ENCODE data around the gene ATF6B.

GRCh38 chr6:32175711-32176475, 47.8 kb upstream of the ATF6B start, which contains the start of gene AGPAT1:
- TF ChIP-seq, protein P1, sequence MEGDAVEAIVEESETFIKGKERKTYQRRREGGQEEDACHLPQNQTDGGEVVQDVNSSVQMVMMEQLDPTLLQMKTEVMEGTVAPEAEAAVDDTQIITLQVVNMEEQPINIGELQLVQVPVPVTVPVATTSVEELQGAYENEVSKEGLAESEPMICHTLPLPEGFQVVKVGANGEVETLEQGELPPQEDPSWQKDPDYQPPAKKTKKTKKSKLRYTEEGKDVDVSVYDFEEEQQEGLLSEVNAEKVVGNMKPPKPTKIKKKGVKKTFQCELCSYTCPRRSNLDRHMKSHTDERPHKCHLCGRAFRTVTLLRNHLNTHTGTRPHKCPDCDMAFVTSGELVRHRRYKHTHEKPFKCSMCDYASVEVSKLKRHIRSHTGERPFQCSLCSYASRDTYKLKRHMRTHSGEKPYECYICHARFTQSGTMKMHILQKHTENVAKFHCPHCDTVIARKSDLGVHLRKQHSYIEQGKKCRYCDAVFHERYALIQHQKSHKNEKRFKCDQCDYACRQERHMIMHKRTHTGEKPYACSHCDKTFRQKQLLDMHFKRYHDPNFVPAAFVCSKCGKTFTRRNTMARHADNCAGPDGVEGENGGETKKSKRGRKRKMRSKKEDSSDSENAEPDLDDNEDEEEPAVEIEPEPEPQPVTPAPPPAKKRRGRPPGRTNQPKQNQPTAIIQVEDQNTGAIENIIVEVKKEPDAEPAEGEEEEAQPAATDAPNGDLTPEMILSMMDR (IDR thresholded peaks at IDR 0.05; ENCODE audit: low read length): no peak
- no peak for TF ChIP-seq EZH2phosphoT487 (IDR thresholded peaks at IDR 0.05; ENCODE audit: low read length)

All from MM.1S (cell line).